HepG2 (cell line): ENCODE measurements around the gene MRI1. TPM values are rescaled to one million over a fixed set of nuclear protein-coding genes. Genes with fewer than 3 reads are reported as not detected.

ENCODE experiments used
- AGO1 ChIP-seq: fragments of 200-400 bp; formaldehyde crosslinking; IDR thresholded peaks from 2 replicates; pipeline ENCODE4 v1.6.1; 2017; ENCODE audit warnings: mild to moderate bottlenecking, low read depth, low read length, moderate library complexity; ENCODE audit not compliant: poor library complexity, severe bottlenecking
- FOXA1 ChIP-seq, 2 experiments: fragments of 450-650 bp in 1 of 2; sonication (generic) in 1 of 2; formaldehyde crosslinking in 1 of 2; IDR thresholded peaks; 2 replicates each; pipeline versions ENCODE4 v1.4.0 to v1.6.1; 2016 to 2020; ENCODE audit warnings: missing genetic modification reagents in 1 of 2
- FOXK1 ChIP-seq: sonication (generic); formaldehyde crosslinking; IDR thresholded peaks from 2 replicates; pipeline ENCODE4 v1.4.0; 2020; ENCODE audit warnings: low read depth, missing genetic modification reagents, borderline replicate concordance
- GABPA ChIP-seq, 2 experiments: IDR thresholded peaks; 2 replicates each; pipeline ENCODE4 v1.6.1; 2011 to 2016; ENCODE audit warnings: low read depth in 2 of 2, low read length in 1 of 2, missing biosample characterization in 1 of 2, missing genetic modification characterization in 1 of 2
- GABPB1 ChIP-seq: IDR thresholded peaks from 2 replicates; pipeline ENCODE4 v1.6.1; 2016; ENCODE audit warnings: mild to moderate bottlenecking, missing genetic modification reagents, moderate library complexity, missing compliant biosample characterization
- JUN ChIP-seq: sonication (generic); formaldehyde crosslinking; IDR thresholded peaks from 2 replicates; pipeline ENCODE4 v1.4.0; 2020; ENCODE audit warnings: mild to moderate bottlenecking, missing genetic modification reagents
- MAFK ChIP-seq, 2 experiments: IDR thresholded peaks in 1 of 2; conservative IDR thresholded peaks in 1 of 2; 2 replicates each; pipeline ENCODE4 v1.6.1; 2011; ENCODE audit warnings: improper control_type of control experiment in 2 of 2, low read length in 2 of 2
- POGK ChIP-seq: sonication (generic); formaldehyde crosslinking; conservative IDR thresholded peaks from 2 replicates; pipeline ENCODE4 v1.8.0; 2022; ENCODE audit warnings: mild to moderate bottlenecking, moderate library complexity, missing genetic modification reagents
- RBFOX2 ChIP-seq: fragments of 200-400 bp; formaldehyde crosslinking; IDR thresholded peaks from 2 replicates; pipeline ENCODE4 v1.6.1; 2017; ENCODE audit warnings: low read depth, mild to moderate bottlenecking, low read length
- RBM39 ChIP-seq: fragments of 200-400 bp; formaldehyde crosslinking; IDR thresholded peaks from one replicate; pipeline ENCODE4 v1.6.1; 2018; ENCODE audit warnings: antibody characterized with exemption, mild to moderate bottlenecking, low read depth, low read length; ENCODE audit not compliant: poor library complexity, severe bottlenecking
- SALL1 ChIP-seq: sonication (generic); formaldehyde crosslinking; IDR thresholded peaks from 2 replicates; pipeline ENCODE4 v1.8.0; 2022; ENCODE audit warnings: mild to moderate bottlenecking, missing genetic modification reagents
- SKI ChIP-seq: fragments of 450-650 bp; IDR thresholded peaks from one replicate; pipeline ENCODE4 v1.6.1; 2018; ENCODE audit warnings: mild to moderate bottlenecking; ENCODE audit not compliant: partially characterized antibody
- SOX6 ChIP-seq, 2 experiments: fragments of 450-650 bp in 1 of 2; sonication (generic) in 1 of 2; formaldehyde crosslinking in 1 of 2; IDR thresholded peaks; 2 replicates each; pipeline versions ENCODE4 v1.4.0 to v1.6.1; 2017 to 2020; ENCODE audit warnings: antibody characterized with exemption in 1 of 2, mild to moderate bottlenecking in 1 of 2, missing genetic modification reagents in 1 of 2
- TEF ChIP-seq: sonication (generic); formaldehyde crosslinking; IDR thresholded peaks from 2 replicates; pipeline ENCODE4 v1.5.0; 2020; ENCODE audit warnings: missing genetic modification reagents
- ZMYM2 ChIP-seq: sonication (generic); formaldehyde crosslinking; IDR thresholded peaks from 2 replicates; pipeline ENCODE4 v1.8.0; 2022; ENCODE audit warnings: mild to moderate bottlenecking, missing genetic modification reagents
- ZNF225 ChIP-seq: sonication (generic); formaldehyde crosslinking; IDR thresholded peaks from 2 replicates; pipeline ENCODE4 v1.4.0; 2020; ENCODE audit warnings: mild to moderate bottlenecking, missing genetic modification reagents
- ZNF619 ChIP-seq: sonication (generic); formaldehyde crosslinking; IDR thresholded peaks from 2 replicates; pipeline ENCODE4 v1.4.0; 2020; ENCODE audit warnings: mild to moderate bottlenecking, missing genetic modification reagents
- ZNF720 ChIP-seq: sonication (generic); formaldehyde crosslinking; IDR thresholded peaks from 2 replicates; pipeline ENCODE4 v1.4.0; 2020; ENCODE audit warnings: missing genetic modification reagents
- polyA plus RNA-seq, 8 experiments: library from polyadenylated mRNA; depleted of rRNA in 3 of 8; stranded (reverse) in 7 of 8; unstranded in 1 of 8; fragments of >200 nt; fragmentation: Illumina TruSeq in 4 of 8; extraction: Trizol in 4 of 8; gene quantifications; 2 replicates each; pipeline versions ENCODE4 v1.2.1 to v1.2.3, GENCODE V29; 2011 to 2016; ENCODE audit warnings: low read depth in 4 of 8, missing spikeins in 1 of 8, mixed read lengths in 1 of 8; ENCODE audit not compliant: insufficient read depth in 1 of 8
- total RNA-seq, 5 experiments: library from RNA; depleted of rRNA; stranded (reverse); fragments of >200 nt; fragmentation: Illumina TruSeq; extraction: Trizol; gene quantifications; 2 replicates each; pipeline ENCODE4 v1.2.3, GENCODE V29; 2016; ENCODE audit warnings: low read depth in 1 of 5
- TF ChIP-seq, protein P1 (sequence below): IDR thresholded peaks from 2 replicates; pipeline ENCODE4 v1.6.1; 2016; ENCODE audit warnings: missing genetic modification reagents, missing compliant biosample characterization
- TF ChIP-seq, protein P2 (sequence below): sonication (generic); formaldehyde crosslinking; IDR thresholded peaks from 2 replicates; pipeline ENCODE4 v1.8.1; 2023; ENCODE audit warnings: mild to moderate bottlenecking, missing genetic modification reagents, borderline replicate concordance
- TF ChIP-seq, protein P3 (sequence below), 2 experiments: sonication (generic) in 1 of 2; formaldehyde crosslinking in 1 of 2; IDR thresholded peaks; 2 replicates each; pipeline versions ENCODE4 v1.5.1 to v1.6.1; 2011 to 2020; ENCODE audit warnings: borderline replicate concordance in 1 of 2, low read depth in 1 of 2, low read length in 1 of 2, mild to moderate bottlenecking in 1 of 2, missing genetic modification reagents in 1 of 2, moderate library complexity in 1 of 2

The MRI1 gene
- total and polyA plus RNA-seq, 2 of the 13 experiments (the other 11 are each of a cell fraction or from before 2014, with no cell fraction given): 20.1 to 20.6 TPM

DNA sequence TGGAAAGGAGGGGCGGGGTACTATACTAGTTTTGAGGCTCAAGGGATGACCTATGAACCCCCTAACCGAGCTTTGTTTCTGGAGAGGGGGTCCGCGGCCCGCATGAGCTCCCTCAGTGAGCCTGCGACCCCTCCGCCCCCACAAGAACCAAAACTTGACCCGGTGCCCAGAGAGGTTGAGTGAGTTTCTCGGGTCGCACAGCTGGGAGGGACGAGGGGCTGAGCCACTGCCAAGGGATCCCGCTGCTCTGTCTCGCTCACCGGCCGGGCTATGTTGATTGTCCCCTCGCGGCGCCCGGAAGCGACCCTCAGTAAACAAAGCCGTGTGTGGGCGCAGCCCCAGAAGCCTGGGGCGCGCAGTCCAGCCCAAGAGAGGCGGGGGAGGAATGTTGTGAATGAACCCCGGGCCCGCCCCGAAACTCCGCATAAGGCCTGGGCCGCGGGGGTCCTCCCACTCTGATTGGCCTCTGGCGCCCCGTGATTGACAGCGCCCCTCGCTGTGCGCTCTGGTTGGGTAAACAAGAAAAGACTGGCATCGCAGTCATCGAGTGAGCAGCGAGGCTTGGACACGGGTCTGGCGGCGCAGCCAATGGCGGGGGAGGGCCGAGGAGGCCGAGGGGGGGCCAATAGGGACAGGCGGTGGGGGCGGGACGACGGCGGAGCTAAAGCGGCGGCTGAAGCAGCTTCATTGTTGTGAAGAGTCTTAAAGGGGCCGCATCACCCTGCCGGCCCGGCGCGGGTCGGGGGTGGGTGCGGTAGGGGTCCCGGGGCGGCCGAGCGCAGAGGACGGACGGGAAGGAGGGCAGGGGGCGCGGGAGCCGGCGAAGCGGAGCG, 30.7 kb downstream of the MRI1 start, which contains the start of gene ZSWIM4 (continued):
- TF ChIP-seq, protein P1, sequence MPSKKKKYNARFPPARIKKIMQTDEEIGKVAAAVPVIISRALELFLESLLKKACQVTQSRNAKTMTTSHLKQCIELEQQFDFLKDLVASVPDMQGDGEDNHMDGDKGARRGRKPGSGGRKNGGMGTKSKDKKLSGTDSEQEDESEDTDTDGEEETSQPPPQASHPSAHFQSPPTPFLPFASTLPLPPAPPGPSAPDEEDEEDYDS (CRISPR knock-in tag): peak; percentile 54; the same call in 1 of the 2 replicates
- TF ChIP-seq RBFOX2 (peak; percentile 73), SKI (no peak), RBM39 (peak; percentile 87), MAFK (conservative IDR thresholded peaks at IDR 0.05 in 1 of 2, IDR thresholded peaks at IDR 0.05 in 1 of 2; ENCODE audit: low read length in 2 of 2) (no peak), JUN (no peak), GABPA (IDR thresholded peaks at IDR 0.05; ENCODE audit: low read depth, low read length) (no peak), GABPA (CRISPR knock-in tag; IDR thresholded peaks at IDR 0.05; ENCODE audit: low read depth) (peak; percentile 73), ZNF225 (CRISPR knock-in tag) (no peak), FOXA1 (IDR thresholded peaks at IDR 0.05) (no peak), FOXA1 (CRISPR knock-in tag; IDR thresholded peaks at IDR 0.05) (peak; percentile 83), AGO1 (peak; percentile 42), SOX6 (IDR thresholded peaks at IDR 0.05) (no peak), SOX6 (CRISPR knock-in tag; IDR thresholded peaks at IDR 0.05) (peak; percentile 54), ZNF619 (no peak), GABPB1 (CRISPR knock-in tag) (peak; percentile 75), SALL1 (0 out of 2 replicates have a peak, but pooled peaks have one; percentile 22), ZMYM2 (CRISPR knock-in tag) (peak; percentile 74; the same call in 1 of the 2 replicates), FOXK1 (CRISPR knock-in tag) (peak; percentile 91), ZNF720 (no peak), TEF (no peak), POGK (CRISPR knock-in tag) (0 out of 2 replicates have a peak, but pooled peaks have one; percentile 35)
- TF ChIP-seq, protein P2, sequence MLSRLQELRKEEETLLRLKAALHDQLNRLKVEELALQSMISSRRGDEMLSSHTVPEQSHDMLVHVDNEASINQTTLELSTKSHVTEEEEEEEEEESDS (CRISPR knock-in tag): no peak
- TF ChIP-seq, protein P3, sequence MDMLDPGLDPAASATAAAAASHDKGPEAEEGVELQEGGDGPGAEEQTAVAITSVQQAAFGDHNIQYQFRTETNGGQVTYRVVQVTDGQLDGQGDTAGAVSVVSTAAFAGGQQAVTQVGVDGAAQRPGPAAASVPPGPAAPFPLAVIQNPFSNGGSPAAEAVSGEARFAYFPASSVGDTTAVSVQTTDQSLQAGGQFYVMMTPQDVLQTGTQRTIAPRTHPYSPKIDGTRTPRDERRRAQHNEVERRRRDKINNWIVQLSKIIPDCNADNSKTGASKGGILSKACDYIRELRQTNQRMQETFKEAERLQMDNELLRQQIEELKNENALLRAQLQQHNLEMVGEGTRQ (IDR thresholded peaks at IDR 0.05; ENCODE audit: low read depth, low read length): peak; percentile 34; the same call in 1 of the 2 replicates
- TF ChIP-seq, protein P3 (CRISPR knock-in tag; IDR thresholded peaks at IDR 0.05; ENCODE audit: borderline replicate concordance): peak; percentile 89; the same call in 1 of the 2 replicates
